IPS DF 6.9 (cell line): ENCODE data around the gene PRPF18.

Experiments used
- DNase-seq: peaks from one replicate; pipeline ENCODE4 v3.0.0-alpha.2; 2013; ENCODE audit warnings: low read depth, low spot score
- H3K27ac ChIP-seq: one replicate; pipeline ENCODE4 v1.5.1; 2013; ENCODE audit warnings: low read length, control low read depth
- H3K27me3 ChIP-seq: 2 replicates; pipeline ENCODE4 v1.6.1; 2013; ENCODE audit warnings: mild to moderate bottlenecking, low read length; ENCODE audit not compliant: control insufficient read depth, insufficient read depth
- H3K36me3 ChIP-seq: 2 replicates; pipeline ENCODE4 v1.6.1; 2013; ENCODE audit warnings: low read length; ENCODE audit not compliant: control insufficient read depth, insufficient read depth
- H3K4me1 ChIP-seq: 2 replicates; pipeline ENCODE4 v1.6.1; 2013; ENCODE audit warnings: low read length; ENCODE audit not compliant: control insufficient read depth, insufficient read depth
- H3K4me3 ChIP-seq: 2 replicates; pipeline ENCODE4 v1.5.1; 2013; ENCODE audit warnings: mild to moderate bottlenecking, low read length
- H3K9me3 ChIP-seq: 2 replicates; pipeline ENCODE4 v1.6.1; 2013; ENCODE audit warnings: low read length, inconsistent platforms; ENCODE audit not compliant: control insufficient read depth, insufficient read depth
- WGBS: extraction: QIAGEN DNeasy Blood & Tissue Kit; methylation state at CpG from one replicate; pipeline ENCODE4 v1.1.7; 2013; ENCODE audit warnings: mixed read lengths, missing lambda C conversion rate; ENCODE audit not compliant: insufficient read length, insufficient coverage; 5-methylcytosine and 5-hydroxymethylcytosine counted together

PRPF18 gene

GRCh38 chr10:13571541-13571940, 15.2 kb upstream of the PRPF18 start:
- WGBS = no CpG with 5 or more reads among the region's 5 CpGs
- DNase-seq = no peak
- Histone ChIP-seq H3K27me3 (no peaks in the 10 kb centered on the region), H3K36me3 (no peaks in the 10 kb centered on the region), H3K27ac (no peak overlapping the region), H3K9me3 (no peaks in the 10 kb centered on the region), H3K4me3 (no peak overlapping the region), H3K4me1 (no peaks in the 10 kb centered on the region)

GRCh38 chr10:13573960-13574359, 12.8 kb upstream of the PRPF18 start:
- no peaks in the 10 kb centered on the region for H3K9me3 ChIP-seq
- DNase-seq = no peak
- no peaks in the 10 kb centered on the region for H3K4me1 ChIP-seq
- H3K27me3 ChIP-seq = no peaks in the 10 kb centered on the region
- no peak overlapping the region for H3K27ac ChIP-seq
- no CpG with 5 or more reads among the region's 4 CpGs for WGBS
- no peak overlapping the region for H3K4me3 ChIP-seq
- H3K36me3 ChIP-seq = no peaks in the 10 kb centered on the region

GRCh38 chr10:13585195-13585751, 1.5 kb upstream of the PRPF18 start:
- H3K27ac ChIP-seq = no peak overlapping the region
- no peak overlapping the region for H3K4me3 ChIP-seq
- H3K4me1 ChIP-seq = no peaks in the 10 kb centered on the region
- H3K9me3 ChIP-seq = no peaks in the 10 kb centered on the region
- WGBS = no CpG with 5 or more reads among the region's 6 CpGs
- no peaks in the 10 kb centered on the region for H3K27me3 ChIP-seq
- H3K36me3 ChIP-seq = no peaks in the 10 kb centered on the region
- DNase-seq = no peak

GRCh38 chr10:13585943-13586342, 822 bp upstream of the PRPF18 start:
- Histone ChIP-seq H3K9me3 (no peaks in the 10 kb centered on the region), H3K27me3 (no peaks in the 10 kb centered on the region), H3K4me3 (no peak overlapping the region), H3K4me1 (no peaks in the 10 kb centered on the region), H3K36me3 (no peaks in the 10 kb centered on the region), H3K27ac (no peak overlapping the region)
- no CpG with 5 or more reads among the region's 4 CpGs for WGBS
- DNase-seq = no peak

GRCh38 chr10:13587391-13587790, 626 bp downstream of the PRPF18 start:
- Histone ChIP-seq H3K36me3 (no peaks in the 10 kb centered on the region), H3K4me1 (no peaks in the 10 kb centered on the region), H3K27me3 (no peaks in the 10 kb centered on the region), H3K27ac (no peak overlapping the region), H3K4me3 (peak overlapping the region; percentile 82; the same call in 1 of the 2 replicates), H3K9me3 (no peaks in the 10 kb centered on the region)
- no CpG with 5 or more reads among the region's 19 CpGs for WGBS
- no peak for DNase-seq

- no peak overlapping the region for H3K4me3 ChIP-seq
- H3K9me3 ChIP-seq = no peaks in the 10 kb centered on the region
- DNase-seq = no peak
- H3K27me3 ChIP-seq = no peaks in the 10 kb centered on the region
- no peak overlapping the region for H3K27ac ChIP-seq
- WGBS = no CpG with 5 or more reads among the region's 1 CpG
- H3K4me1 ChIP-seq = no peaks in the 10 kb centered on the region
- no peaks in the 10 kb centered on the region for H3K36me3 ChIP-seq
These were observed 2.6 kb downstream of the PRPF18 start for GRCh38 chr10:13589316-13589715.

- no CpG with 5 or more reads among the region's 4 CpGs for WGBS
- Histone ChIP-seq H3K36me3 (no peaks in the 10 kb centered on the region), H3K4me3 (no peak overlapping the region)
These were observed 4.1 kb downstream of the PRPF18 start for GRCh38 chr10:13590886-13591285.

GRCh38 chr10:13592306-13592705, 5.5 kb downstream of the PRPF18 start:
- no CpG with 5 or more reads among the region's 2 CpGs for WGBS
- no peaks in the 10 kb centered on the region for H3K27me3 ChIP-seq

More at GRCh38 chr10:13590886-13591285, 4.1 kb downstream of the PRPF18 start:
- Histone ChIP-seq H3K27me3 (no peaks in the 10 kb centered on the region), H3K4me1 (no peaks in the 10 kb centered on the region), H3K9me3 (no peaks in the 10 kb centered on the region), H3K27ac (no peak overlapping the region)
- no peak for DNase-seq

GRCh38 chr10:13593535-13593934, 6.8 kb downstream of the PRPF18 start:
- H3K27me3 ChIP-seq = no peaks in the 10 kb centered on the region
- H3K4me3 ChIP-seq = no peak overlapping the region
- no peaks in the 10 kb centered on the region for H3K9me3 ChIP-seq
- 100% methylated on average over 1 of the region's 2 CpGs for WGBS
- H3K36me3 ChIP-seq = no peaks in the 10 kb centered on the region
- no peaks in the 10 kb centered on the region for H3K4me1 ChIP-seq
- no peak overlapping the region for H3K27ac ChIP-seq
- DNase-seq = no peak

More at GRCh38 chr10:13592306-13592705, 5.5 kb downstream of the PRPF18 start:
- H3K9me3 ChIP-seq = no peaks in the 10 kb centered on the region
- H3K27ac ChIP-seq = no peak overlapping the region
- no peak overlapping the region for H3K4me3 ChIP-seq
- H3K36me3 ChIP-seq = no peaks in the 10 kb centered on the region
- no peak for DNase-seq
- H3K4me1 ChIP-seq = no peaks in the 10 kb centered on the region

GRCh38 chr10:13594641-13595040, 7.9 kb downstream of the PRPF18 start:
- Histone ChIP-seq H3K4me3 (no peak overlapping the region), H3K27me3 (no peaks in the 10 kb centered on the region), H3K36me3 (no peaks in the 10 kb centered on the region), H3K27ac (no peak overlapping the region), H3K9me3 (no peaks in the 10 kb centered on the region), H3K4me1 (no peaks in the 10 kb centered on the region)
- no CpG with 5 or more reads among the region's 2 CpGs for WGBS
- no peak for DNase-seq

- H3K36me3 ChIP-seq = no peaks in the 10 kb centered on the region; the same call in 1 of the 2 replicates
- H3K4me3 ChIP-seq = no peak overlapping the region
- H3K27ac ChIP-seq = no peak overlapping the region
- no peaks in the 10 kb centered on the region for H3K27me3 ChIP-seq
- no peaks in the 10 kb centered on the region for H3K9me3 ChIP-seq
- no peaks in the 10 kb centered on the region for H3K4me1 ChIP-seq
- no peak for DNase-seq
- WGBS = 100% methylated on average over 1 of the region's 5 CpGs
These were observed 11.1 kb downstream of the PRPF18 start for GRCh38 chr10:13597909-13598308.
